KMS-11 (cell line): ENCODE data around the gene GJA10.

Source experiments
- H2AFZ ChIP-seq: fragments of 200-600 bp; sonication (generic); 2 replicates; pipeline ENCODE4 v1.6.1; 2016; ENCODE audit warnings: antibody characterized with exemption, mixed run types, low read depth
- H3K27ac ChIP-seq: fragments of 200-600 bp; sonication (generic); 2 replicates; pipeline ENCODE4 v1.6.1; 2016; ENCODE audit warnings: mild to moderate bottlenecking, mixed run types
- H3K27me3 ChIP-seq: fragments of 200-600 bp; sonication (generic); 2 replicates; pipeline ENCODE4 v1.6.1; 2017; ENCODE audit warnings: mild to moderate bottlenecking, low read depth, mixed run types, moderate library complexity; ENCODE audit not compliant: insufficient read depth
- H3K36me3 ChIP-seq: fragments of 200-600 bp; sonication (generic); 2 replicates; pipeline ENCODE4 v1.6.1; 2017; ENCODE audit warnings: mild to moderate bottlenecking, mixed run types; ENCODE audit not compliant: insufficient read depth
- H3K4me1 ChIP-seq: fragments of 200-600 bp; sonication (generic); 2 replicates; pipeline ENCODE4 v1.6.1; 2016; ENCODE audit warnings: mild to moderate bottlenecking, low read depth, mixed run types; ENCODE audit not compliant: poor library complexity, severe bottlenecking
- H3K4me2 ChIP-seq: fragments of 200-600 bp; sonication (generic); 2 replicates; pipeline ENCODE4 v1.7.0; 2016; ENCODE audit warnings: mild to moderate bottlenecking, mixed run types
- H3K4me3 ChIP-seq: fragments of 200-600 bp; sonication (generic); IDR thresholded peaks from 2 replicates; pipeline ENCODE4 v1.6.1; 2017; ENCODE audit warnings: low read depth, low read length, mixed read lengths; ENCODE audit not compliant: insufficient read depth
- H3K79me2 ChIP-seq: fragments of 200-600 bp; sonication (generic); 2 replicates; pipeline ENCODE4 v1.6.1; 2016; ENCODE audit warnings: low read depth, mixed run types; ENCODE audit not compliant: insufficient read depth
- H3K9ac ChIP-seq: fragments of 200-600 bp; sonication (generic); 2 replicates; pipeline ENCODE4 v1.6.1; 2016; ENCODE audit warnings: mild to moderate bottlenecking, mixed run types
- H4K20me1 ChIP-seq: fragments of 200-600 bp; sonication (generic); 2 replicates; pipeline ENCODE4 v1.6.1; 2016; ENCODE audit warnings: mild to moderate bottlenecking, mixed run types; ENCODE audit not compliant: insufficient read depth
- CTCF ChIP-seq: fragments of 200-600 bp; sonication (generic); conservative IDR thresholded peaks from 2 replicates; pipeline ENCODE4 v1.6.1; 2017; ENCODE audit warnings: low read depth, mild to moderate bottlenecking, antibody characterized with exemption, low read length, moderate library complexity, mixed read lengths

The GJA10 gene

GRCh38 chr6:89927791-89928550 lies 33.7 kb downstream of the GJA10 start:
- no peaks in the 10 kb centered on the region for H3K36me3 ChIP-seq
- H2AFZ ChIP-seq, result no peak overlapping the region
- no peak overlapping the region for H3K4me3 ChIP-seq
- no peak for TF ChIP-seq CTCF
- no peak overlapping the region for H3K4me2 ChIP-seq
- no peaks in the 10 kb centered on the region for H3K79me2 ChIP-seq
- no peaks in the 10 kb centered on the region for H4K20me1 ChIP-seq
- no peaks in the 10 kb centered on the region for H3K4me1 ChIP-seq
- H3K9ac ChIP-seq, result no peak overlapping the region
- no peaks in the 10 kb centered on the region for H3K27me3 ChIP-seq
- H3K27ac ChIP-seq, result no peak overlapping the region

- no peak overlapping the region for H3K4me2 ChIP-seq
Observed at GRCh38 chr6:89928604-89929003, 34.3 kb downstream of the GJA10 start.

GRCh38 chr6:89930789-89931188 lies 36.5 kb downstream of the GJA10 start:
- Histone ChIP-seq H3K4me1 (no peaks in the 10 kb centered on the region), H3K4me3 (no peak overlapping the region), H4K20me1 (no peaks in the 10 kb centered on the region), H3K4me2 (no peak overlapping the region), H3K9ac (no peak overlapping the region), H2AFZ (no peak overlapping the region), H3K27ac (no peak overlapping the region), H3K36me3 (no peaks in the 10 kb centered on the region), H3K79me2 (no peaks in the 10 kb centered on the region), H3K27me3 (no peaks in the 10 kb centered on the region)
- TF ChIP-seq CTCF, result no peak

More at GRCh38 chr6:89928604-89929003, 34.3 kb downstream of the GJA10 start:
- Histone ChIP-seq H3K9ac (no peak overlapping the region), H4K20me1 (no peaks in the 10 kb centered on the region), H3K27me3 (no peaks in the 10 kb centered on the region), H3K36me3 (no peaks in the 10 kb centered on the region), H2AFZ (no peak overlapping the region), H3K27ac (no peak overlapping the region), H3K79me2 (no peaks in the 10 kb centered on the region), H3K4me1 (no peaks in the 10 kb centered on the region), H3K4me3 (no peak overlapping the region)
- no peak for TF ChIP-seq CTCF

- Histone ChIP-seq H3K79me2 (no peaks in the 10 kb centered on the region), H3K27me3 (no peaks in the 10 kb centered on the region), H3K4me2 (no peak overlapping the region), H3K4me1 (no peaks in the 10 kb centered on the region), H3K36me3 (no peaks in the 10 kb centered on the region), H2AFZ (no peak overlapping the region), H3K4me3 (no peak overlapping the region), H4K20me1 (no peaks in the 10 kb centered on the region), H3K9ac (no peak overlapping the region), H3K27ac (no peak overlapping the region)
- no peak for TF ChIP-seq CTCF
Observed at GRCh38 chr6:89932245-89932802, 38.1 kb downstream of the GJA10 start.
